Gastrocnemius medialis (tissue), 4 donors: ENCODE measurements around the gene SLC41A3. TPM values are rescaled to one million over a fixed set of nuclear protein-coding genes. Genes with fewer than 3 reads are reported as not detected.

Experiments used
- ATAC-seq, 2 donors: fragments of 150-250 bp; one replicate each; pipeline ENCODE4 v1.9.1; 2016
- DNase-seq, 2 donors: peaks; one replicate each; pipeline ENCODE4 v3.0.0-alpha.2; 2019
- H3K27ac ChIP-seq, 4 donors: fragments of 200-600 bp; sonication (generic); 1 replicate in 1 of 4; 2 replicates in 3 of 4; pipeline ENCODE4 v1.5.1; 2016 to 2018; ENCODE audit warnings: mild to moderate bottlenecking in 2 of 4, moderate library complexity in 1 of 4
- H3K27me3 ChIP-seq, 3 donors: fragments of 200-600 bp; sonication (generic) in 2 of 3; 1 replicate in 1 of 3; 2 replicates in 2 of 3; pipeline versions ENCODE4 v1.5.1 to v1.6.0; 2016 to 2019; ENCODE audit warnings: mild to moderate bottlenecking in 1 of 3, moderate library complexity in 1 of 3
- H3K36me3 ChIP-seq, 2 donors: fragments of 200-600 bp; sonication (generic) in 1 of 2; one replicate each; pipeline ENCODE4 v1.5.1; 2017 to 2018
- H3K4me1 ChIP-seq, 2 donors: fragments of 200-600 bp; sonication (generic) in 1 of 2; one replicate each; pipeline ENCODE4 v1.5.1; 2016 to 2017; ENCODE audit warnings: mild to moderate bottlenecking in 2 of 2
- H3K4me3 ChIP-seq, 4 donors: fragments of 200-600 bp; sonication (generic) in 3 of 4; 1 replicate in 1 of 4; 2 replicates in 3 of 4; pipeline ENCODE4 v1.5.1; 2016 to 2019; ENCODE audit warnings: mild to moderate bottlenecking in 2 of 4
- H3K9me3 ChIP-seq, 3 donors: fragments of 200-600 bp; sonication (generic) in 2 of 3; 1 replicate in 1 of 3; 2 replicates in 2 of 3; pipeline ENCODE4 v1.5.1; 2016 to 2019
- POLR2A ChIP-seq, 2 donors: fragments of 450-650 bp; IDR thresholded peaks; one replicate each; pipeline ENCODE4 v1.6.1; 2017; ENCODE audit warnings: antibody characterized with exemption in 2 of 2, mild to moderate bottlenecking in 2 of 2, moderate library complexity in 2 of 2
- in situ Hi-C, 4 donors: fragments of 200-750 bp; cut with MboI; loops; one replicate each; pipeline versions ENCODE4 v1.15.0 to v1.8.0; 2017; ENCODE audit warnings: low sequenced_read_pairs in 4 of 4
- intact Hi-C: fragments of 100-400 bp; cut with DNase I; formaldehyde crosslinking; loops from one replicate; pipeline ENCODE4 v1.15.1; 2023; ENCODE audit warnings: low total_unique reads
- total RNA-seq, 4 donors: library from RNA; depleted of rRNA; stranded (reverse); fragments of >200 nt; gene quantifications; one replicate each; pipeline versions ENCODE4 v1.1.0 to v1.2.3, GENCODE V29; 2016
- TF ChIP-seq, protein P1 (sequence below), 5 experiments: fragments of 450-650 bp in 3 of 5; fragments of 200-600 bp in 2 of 5; sonication (generic) in 2 of 5; IDR thresholded peaks in 4 of 5; conservative IDR thresholded peaks in 1 of 5; 1 replicate in 4 of 5; 2 replicates in 1 of 5; pipeline ENCODE4 v1.5.1; 2016 to 2019; ENCODE audit warnings: antibody characterized with exemption in 5 of 5, mild to moderate bottlenecking in 3 of 5, moderate library complexity in 3 of 5

Gene SLC41A3
- total RNA-seq, 4 donors from 2014 or later, result 43.1 to 76.2 (median 56.7) TPM

DNA sequence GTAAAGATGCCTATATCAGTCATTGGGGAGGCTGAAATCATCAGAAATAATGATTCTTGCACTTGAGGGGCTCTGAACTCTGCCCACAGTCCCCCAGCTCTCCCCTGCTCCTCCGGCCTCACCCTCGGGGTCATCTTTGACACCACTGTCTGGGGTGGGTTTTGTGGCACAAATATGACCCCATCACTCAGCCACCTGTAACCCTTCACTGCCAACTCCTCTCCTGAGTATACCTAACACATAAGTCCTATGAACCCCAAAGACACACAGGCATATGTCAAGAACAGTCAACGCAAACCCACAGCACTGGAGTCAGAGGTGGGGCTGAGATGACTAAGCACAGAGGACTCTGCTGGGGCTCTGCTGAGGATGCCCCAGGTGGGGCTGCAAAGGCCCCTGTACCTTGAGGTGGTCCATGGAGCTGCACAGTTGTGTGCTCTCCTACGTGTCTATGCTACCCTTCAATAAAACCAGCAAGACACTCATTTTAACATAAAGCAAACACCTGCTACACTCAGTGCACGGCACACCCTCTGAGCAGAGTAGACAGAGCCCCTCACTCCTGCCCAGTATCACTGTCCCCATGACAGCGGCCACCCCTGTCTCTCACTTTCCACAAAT, 29.9 kb downstream of the SLC41A3 start:
- H3K36me3 ChIP-seq, result no peaks in the 10 kb centered on the region
- DNase-seq (no peak), ATAC-seq (no peak)
- H3K27ac ChIP-seq, result no peak overlapping the region
- H3K9me3 ChIP-seq, result no peaks in the 10 kb centered on the region
- no peak overlapping the region for H3K4me3 ChIP-seq
- intact Hi-C loops, result no loop called here
- in situ Hi-C loops, result no loop called here
- TF ChIP-seq POLR2A (IDR thresholded peaks at IDR 0.05), result no peak
- TF ChIP-seq, protein P1, sequence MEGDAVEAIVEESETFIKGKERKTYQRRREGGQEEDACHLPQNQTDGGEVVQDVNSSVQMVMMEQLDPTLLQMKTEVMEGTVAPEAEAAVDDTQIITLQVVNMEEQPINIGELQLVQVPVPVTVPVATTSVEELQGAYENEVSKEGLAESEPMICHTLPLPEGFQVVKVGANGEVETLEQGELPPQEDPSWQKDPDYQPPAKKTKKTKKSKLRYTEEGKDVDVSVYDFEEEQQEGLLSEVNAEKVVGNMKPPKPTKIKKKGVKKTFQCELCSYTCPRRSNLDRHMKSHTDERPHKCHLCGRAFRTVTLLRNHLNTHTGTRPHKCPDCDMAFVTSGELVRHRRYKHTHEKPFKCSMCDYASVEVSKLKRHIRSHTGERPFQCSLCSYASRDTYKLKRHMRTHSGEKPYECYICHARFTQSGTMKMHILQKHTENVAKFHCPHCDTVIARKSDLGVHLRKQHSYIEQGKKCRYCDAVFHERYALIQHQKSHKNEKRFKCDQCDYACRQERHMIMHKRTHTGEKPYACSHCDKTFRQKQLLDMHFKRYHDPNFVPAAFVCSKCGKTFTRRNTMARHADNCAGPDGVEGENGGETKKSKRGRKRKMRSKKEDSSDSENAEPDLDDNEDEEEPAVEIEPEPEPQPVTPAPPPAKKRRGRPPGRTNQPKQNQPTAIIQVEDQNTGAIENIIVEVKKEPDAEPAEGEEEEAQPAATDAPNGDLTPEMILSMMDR (IDR thresholded peaks at IDR 0.05 in 4 of 5, conservative IDR thresholded peaks at IDR 0.05 in 1 of 5), result no peak
- H3K4me1 ChIP-seq, result peaks cover 24 to 25% of the 10 kb centered on the region in 2 donors
- no peaks in the 10 kb centered on the region for H3K27me3 ChIP-seq

DNA sequence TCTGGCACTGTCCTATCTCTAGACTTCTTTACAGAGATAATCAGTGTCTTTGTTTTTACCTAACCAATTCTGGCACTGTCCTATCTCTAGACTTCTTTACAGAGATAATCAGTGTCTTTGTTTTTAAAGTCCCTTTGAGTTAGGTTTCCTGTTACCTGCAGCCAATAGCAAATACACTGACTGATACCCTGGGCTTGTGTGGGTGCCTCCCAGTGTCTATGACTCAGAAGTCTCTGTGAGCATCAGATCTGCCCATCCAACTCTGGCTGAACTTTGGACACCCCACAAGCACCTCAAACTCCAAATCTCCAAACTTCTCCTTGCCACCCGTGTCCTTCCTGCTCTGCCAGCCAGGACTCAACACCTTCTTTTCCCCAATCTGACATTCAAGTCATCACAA, 30.4 kb downstream of the SLC41A3 start:
- no peak overlapping the region for H3K27ac ChIP-seq
- no peaks in the 10 kb centered on the region for H3K36me3 ChIP-seq
- ATAC-seq, result no peak
- no peak for TF ChIP-seq POLR2A (IDR thresholded peaks at IDR 0.05)
- TF ChIP-seq, protein P1 (IDR thresholded peaks at IDR 0.05 in 4 of 5, conservative IDR thresholded peaks at IDR 0.05 in 1 of 5), result no peak
- intact Hi-C loops (no loop called here), in situ Hi-C loops (no loop called here)
- no peak overlapping the region for H3K4me3 ChIP-seq
- H3K4me1 ChIP-seq, result peaks cover 19% of the 10 kb centered on the region in 2 donors
- no peaks in the 10 kb centered on the region for H3K27me3 ChIP-seq
- H3K9me3 ChIP-seq, result no peaks in the 10 kb centered on the region
- DNase-seq, result no peak

DNA sequence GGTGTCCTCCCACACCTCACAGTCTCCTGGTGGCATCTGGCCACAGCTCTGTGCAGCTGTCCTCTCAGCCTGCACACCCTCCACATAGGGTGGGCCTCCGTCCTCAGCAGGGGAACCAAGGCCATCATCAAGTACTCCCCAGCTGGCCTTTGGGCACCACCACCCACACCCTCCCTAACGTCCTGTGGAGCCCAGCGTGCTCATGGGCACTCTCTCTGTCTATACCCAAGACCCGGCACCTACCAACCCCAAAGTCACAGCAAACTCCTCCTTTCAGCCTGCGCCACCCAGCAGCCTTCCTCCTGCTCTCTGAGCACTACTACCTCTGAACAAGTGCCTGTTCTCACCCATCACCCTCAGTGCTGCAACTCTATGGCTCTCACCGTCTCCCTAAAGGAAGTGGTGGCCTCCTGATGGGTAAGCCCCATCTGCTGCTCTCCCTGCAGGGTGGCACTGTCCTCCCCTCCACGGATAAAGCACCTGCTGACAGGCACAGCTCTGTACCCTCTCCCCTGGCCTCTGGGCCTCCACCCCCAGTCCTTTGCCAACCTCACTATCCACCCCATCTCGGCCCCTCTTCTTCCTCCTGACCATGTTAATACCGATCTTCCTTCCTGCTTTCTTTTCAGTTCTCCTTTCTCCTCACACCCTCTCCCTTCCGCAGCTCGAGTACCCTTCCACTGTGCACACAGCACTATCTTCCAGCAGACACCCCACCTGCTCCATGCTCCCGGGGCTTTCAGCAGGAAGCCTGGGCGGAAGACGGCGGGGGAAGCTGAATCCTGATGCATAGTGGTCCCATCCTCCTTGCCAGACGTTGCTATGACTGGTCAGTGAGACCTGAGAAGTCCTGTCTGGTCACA, 31.5 kb downstream of the SLC41A3 start:
- H3K27ac ChIP-seq, result no peak overlapping the region
- in situ Hi-C loops (no loop called here), intact Hi-C loops (no loop called here)
- no peaks in the 10 kb centered on the region for H3K9me3 ChIP-seq
- H3K27me3 ChIP-seq, result no peaks in the 10 kb centered on the region
- H3K4me1 ChIP-seq, result peaks cover 11 to 13% of the 10 kb centered on the region in 2 donors
- H3K4me3 ChIP-seq, result no peak overlapping the region
- DNase-seq (no peak), ATAC-seq (no peak)
- TF ChIP-seq, protein P1 (IDR thresholded peaks at IDR 0.05 in 4 of 5, conservative IDR thresholded peaks at IDR 0.05 in 1 of 5), result no peak
- no peak for TF ChIP-seq POLR2A (IDR thresholded peaks at IDR 0.05)
- H3K36me3 ChIP-seq, result no peaks in the 10 kb centered on the region

DNA sequence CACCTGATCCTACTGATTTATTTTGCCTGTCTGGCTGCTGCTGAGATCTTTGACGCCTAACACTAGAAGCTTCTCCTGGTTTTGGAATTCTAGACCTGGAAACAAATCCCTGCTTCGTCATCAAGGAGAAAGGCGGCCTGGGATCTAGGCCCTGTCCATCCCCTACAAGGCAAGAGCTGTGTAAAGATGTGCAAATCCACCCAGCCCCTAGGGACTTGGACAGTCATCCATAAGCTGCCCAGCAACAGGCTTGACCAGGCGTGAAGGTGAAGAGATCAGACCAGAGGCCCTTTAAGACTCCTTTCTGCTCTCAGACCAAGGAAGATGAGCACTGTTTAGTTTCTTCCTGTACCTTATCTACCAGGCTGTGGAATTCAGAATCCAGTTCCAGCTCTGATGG, 32.2 kb downstream of the SLC41A3 start:
- no peak for DNase-seq
- ATAC-seq, result no peak
- intact Hi-C loops, result no loop called here
- H3K9me3 ChIP-seq, result no peaks in the 10 kb centered on the region
- no peak overlapping the region for H3K4me3 ChIP-seq
- H3K27me3 ChIP-seq, result no peaks in the 10 kb centered on the region
- TF ChIP-seq, protein P1 (IDR thresholded peaks at IDR 0.05 in 4 of 5, conservative IDR thresholded peaks at IDR 0.05 in 1 of 5), result no peak
- TF ChIP-seq POLR2A (IDR thresholded peaks at IDR 0.05), result no peak
- H3K36me3 ChIP-seq, result no peaks in the 10 kb centered on the region
- H3K27ac ChIP-seq, result no peak overlapping the region
- in situ Hi-C loops, result no loop called here
- H3K4me1 ChIP-seq, result peaks cover 4 to 6% of the 10 kb centered on the region in 2 donors
